GM10248 (cell line): Measurements from ENCODE around the gene RYR3.

Experiments
- CTCF ChIA-PET: fragments of 300-600 bp; sonication (Branson Sonifier 250); formaldehyde crosslinking; extraction: SDS; loops from one replicate; lab custom pipeline; 2021; ENCODE audit warnings: antibody characterized with exemption; lab: Yijun Ruan, JAX
- POLR2A ChIA-PET: fragments of 350-650 bp; sonication (Branson Sonifier 250); formaldehyde crosslinking; extraction: SDS; loops from one replicate; lab custom pipeline; 2020; ENCODE audit warnings: antibody characterized with exemption; lab: Yijun Ruan, JAX
- DNase-seq: peaks from one replicate; pipeline ENCODE4 v3.0.0; 2012; ENCODE audit errors: extremely low spot score
- CTCF ChIP-seq: IDR thresholded peaks from 2 replicates; pipeline ENCODE4 v1.5.1; 2012; ENCODE audit warnings: mild to moderate bottlenecking, low read depth; ENCODE audit errors: extremely low read depth, missing control alignments, control extremely low read depth

Gene RYR3

GRCh38 chr15:33378866-33379480 lies 68.2 kb downstream of the RYR3 start:
- POLR2A ChIA-PET = no interaction called here

GRCh38 chr15:33380406-33380805 lies 69.6 kb downstream of the RYR3 start:
- CTCF ChIA-PET = no interaction called here
- POLR2A ChIA-PET = no interaction called here
- no peak for DNase-seq
- no peak for TF ChIP-seq CTCF

More at GRCh38 chr15:33378866-33379480, 68.2 kb downstream of the RYR3 start:
- no peak for DNase-seq
- CTCF ChIA-PET = no interaction called here
- TF ChIP-seq CTCF = no peak

- DNase-seq = no peak
- ChIA-PET POLR2A (no interaction called here), CTCF (no interaction called here)
- TF ChIP-seq CTCF = no peak
These were observed 71.7 kb downstream of the RYR3 start for GRCh38 chr15:33382491-33382890.

GRCh38 chr15:33384307-33384706 lies 73.5 kb downstream of the RYR3 start:
- TF ChIP-seq CTCF = no peak
- CTCF ChIA-PET = no interaction called here
- no peak for DNase-seq
- POLR2A ChIA-PET = no interaction called here

- POLR2A ChIA-PET = no interaction called here
- no peak for TF ChIP-seq CTCF
- DNase-seq = no peak
- CTCF ChIA-PET = no interaction called here
These were observed 81.7 kb downstream of the RYR3 start for GRCh38 chr15:33392453-33392852.

- ChIA-PET CTCF (no interaction called here), POLR2A (no interaction called here)
- TF ChIP-seq CTCF = no peak
- no peak for DNase-seq
These were observed 82.8 kb downstream of the RYR3 start for GRCh38 chr15:33393546-33393945.
